Astrocyte (in vitro differentiated cells and primary cell): ENCODE measurements around the gene SPIB. TPM values are rescaled to one million over a fixed set of nuclear protein-coding genes. Genes with fewer than 3 reads are reported as not detected.

Experiments
- DNase-seq: peaks from one replicate; pipeline ENCODE4 v3.0.0-alpha.2; 2010; ENCODE audit warnings: low read depth
- FAIRE-seq: peaks from 2 replicates; lab custom pipeline; 2011; peaks lifted over from hg19 to GRCh38; lab: Jason Lieb, UNC
- H2AFZ ChIP-seq: 2 replicates; pipeline ENCODE4 v1.6.0; 2012; ENCODE audit warnings: low read depth, low read length, inconsistent platforms
- H3K27ac ChIP-seq: 2 replicates; pipeline ENCODE4 v1.5.1; 2011; ENCODE audit warnings: low read depth, low read length, inconsistent platforms
- H3K27me3 ChIP-seq: 2 replicates; pipeline ENCODE4 v1.6.0; 2011; ENCODE audit warnings: low read length, inconsistent platforms; ENCODE audit not compliant: insufficient read depth
- H3K36me3 ChIP-seq: 2 replicates; pipeline ENCODE4 v1.5.1; 2011; ENCODE audit warnings: low read length, inconsistent platforms; ENCODE audit not compliant: insufficient read depth
- H3K4me1 ChIP-seq: 2 replicates; pipeline ENCODE4 v1.5.1; 2011; ENCODE audit warnings: low read length, inconsistent platforms; ENCODE audit not compliant: insufficient read depth
- H3K4me2 ChIP-seq: 2 replicates; pipeline ENCODE4 v1.6.0; 2012; ENCODE audit warnings: low read length, inconsistent platforms
- H3K4me3 ChIP-seq: 2 replicates; pipeline ENCODE4 v1.5.1; 2011; ENCODE audit warnings: low read depth, mild to moderate bottlenecking, low read length, inconsistent platforms; ENCODE audit not compliant: insufficient read depth
- H3K79me2 ChIP-seq: 2 replicates; pipeline ENCODE4 v1.6.0; 2012; ENCODE audit warnings: mild to moderate bottlenecking, low read length, inconsistent platforms; ENCODE audit not compliant: insufficient read depth
- H3K9ac ChIP-seq: 2 replicates; pipeline ENCODE4 v1.6.0; 2012; ENCODE audit warnings: mild to moderate bottlenecking, low read length, inconsistent platforms
- H3K9me3 ChIP-seq: 2 replicates; pipeline ENCODE4 v1.5.1; 2012; ENCODE audit warnings: low read depth, mild to moderate bottlenecking, low read length, inconsistent platforms; ENCODE audit not compliant: insufficient read depth
- H4K20me1 ChIP-seq: 2 replicates; pipeline ENCODE4 v1.6.0; 2012; ENCODE audit warnings: low read length, inconsistent platforms; ENCODE audit not compliant: insufficient read depth
- H3K27ac Mint-ChIP-seq: one replicate; pipeline ENCODE4 v1.8.0; 2021; ENCODE audit warnings: mild to moderate bottlenecking, mixed read lengths; ENCODE audit not compliant: unreplicated experiment
- H3K27me3 Mint-ChIP-seq: one replicate; pipeline ENCODE4 v1.8.0; 2021; ENCODE audit warnings: low read depth, mixed read lengths; ENCODE audit not compliant: unreplicated experiment
- H3K36me3 Mint-ChIP-seq: one replicate; pipeline ENCODE4 v1.8.0; 2021; ENCODE audit warnings: low read depth, mixed read lengths; ENCODE audit not compliant: unreplicated experiment
- H3K4me1 Mint-ChIP-seq: one replicate; pipeline ENCODE4 v1.8.0; 2021; ENCODE audit warnings: low read depth, mixed read lengths; ENCODE audit not compliant: unreplicated experiment
- H3K4me3 Mint-ChIP-seq: one replicate; pipeline ENCODE4 v1.8.0; 2021; ENCODE audit warnings: mild to moderate bottlenecking, moderate library complexity, mixed read lengths; ENCODE audit not compliant: unreplicated experiment
- H3K9me3 Mint-ChIP-seq: one replicate; pipeline ENCODE4 v1.8.0; 2021; ENCODE audit warnings: mild to moderate bottlenecking, mixed read lengths; ENCODE audit not compliant: unreplicated experiment
- EZH2 ChIP-seq: IDR thresholded peaks from 2 replicates; pipeline ENCODE4 v1.6.1; 2012; ENCODE audit warnings: mild to moderate bottlenecking, low read length, inconsistent platforms; ENCODE audit not compliant: insufficient read depth
- total RNA-seq: library from RNA; stranded (reverse); gene quantifications from 2 replicates; pipeline ENCODE4 v1.2.1, GENCODE V29; 2021
- TF ChIP-seq, protein P1 (sequence below): IDR thresholded peaks from 2 replicates; pipeline ENCODE4 v1.5.1; 2011; ENCODE audit warnings: low read depth, mild to moderate bottlenecking, inconsistent platforms, low read length, moderate library complexity; ENCODE audit not compliant: insufficient read depth

SPIB gene
- total RNA-seq, 1 donor from 2014 or later = 0.14 TPM

GRCh38 chr19:50409347-50409746, 9.4 kb upstream of the SPIB start:
- TF ChIP-seq EZH2 = no peak
- TF ChIP-seq, protein P1, sequence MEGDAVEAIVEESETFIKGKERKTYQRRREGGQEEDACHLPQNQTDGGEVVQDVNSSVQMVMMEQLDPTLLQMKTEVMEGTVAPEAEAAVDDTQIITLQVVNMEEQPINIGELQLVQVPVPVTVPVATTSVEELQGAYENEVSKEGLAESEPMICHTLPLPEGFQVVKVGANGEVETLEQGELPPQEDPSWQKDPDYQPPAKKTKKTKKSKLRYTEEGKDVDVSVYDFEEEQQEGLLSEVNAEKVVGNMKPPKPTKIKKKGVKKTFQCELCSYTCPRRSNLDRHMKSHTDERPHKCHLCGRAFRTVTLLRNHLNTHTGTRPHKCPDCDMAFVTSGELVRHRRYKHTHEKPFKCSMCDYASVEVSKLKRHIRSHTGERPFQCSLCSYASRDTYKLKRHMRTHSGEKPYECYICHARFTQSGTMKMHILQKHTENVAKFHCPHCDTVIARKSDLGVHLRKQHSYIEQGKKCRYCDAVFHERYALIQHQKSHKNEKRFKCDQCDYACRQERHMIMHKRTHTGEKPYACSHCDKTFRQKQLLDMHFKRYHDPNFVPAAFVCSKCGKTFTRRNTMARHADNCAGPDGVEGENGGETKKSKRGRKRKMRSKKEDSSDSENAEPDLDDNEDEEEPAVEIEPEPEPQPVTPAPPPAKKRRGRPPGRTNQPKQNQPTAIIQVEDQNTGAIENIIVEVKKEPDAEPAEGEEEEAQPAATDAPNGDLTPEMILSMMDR = no peak
- Mint-ChIP-seq H3K4me1 (no peaks in the 10 kb centered on the region), H3K4me3 (no peak overlapping the region), H3K27me3 (no peaks in the 10 kb centered on the region), H3K36me3 (peaks cover 6% of the 10 kb centered on the region), H3K9me3 (peaks cover 4% of the 10 kb centered on the region), H3K27ac (no peak overlapping the region)
- no peak overlapping the region for H3K4me2 ChIP-seq
- H3K79me2 ChIP-seq = no peaks in the 10 kb centered on the region
- FAIRE-seq (no peak), DNase-seq (no peak)
- H3K4me1 ChIP-seq = no peaks in the 10 kb centered on the region
- no peak overlapping the region for H2AFZ ChIP-seq
- H3K9me3 ChIP-seq = no peaks in the 10 kb centered on the region
- H3K4me3 ChIP-seq = no peak overlapping the region
- no peaks in the 10 kb centered on the region for H3K36me3 ChIP-seq
- no peaks in the 10 kb centered on the region for H4K20me1 ChIP-seq
- H3K9ac ChIP-seq = no peak overlapping the region
- H3K27me3 ChIP-seq = no peaks in the 10 kb centered on the region
- no peak overlapping the region for H3K27ac ChIP-seq

GRCh38 chr19:50410109-50410508, 8.6 kb upstream of the SPIB start:
- no peak overlapping the region for H3K4me3 Mint-ChIP-seq
- no peak overlapping the region for H3K4me3 ChIP-seq
- H3K36me3 Mint-ChIP-seq = peaks cover 6% of the 10 kb centered on the region
- no peak overlapping the region for H3K4me2 ChIP-seq
- no peaks in the 10 kb centered on the region for H3K27me3 ChIP-seq
- no peak for DNase-seq
- H3K79me2 ChIP-seq = no peaks in the 10 kb centered on the region
- H3K36me3 ChIP-seq = no peaks in the 10 kb centered on the region
- no peaks in the 10 kb centered on the region for H3K9me3 ChIP-seq
- H3K27ac Mint-ChIP-seq = no peak overlapping the region
- no peaks in the 10 kb centered on the region for H3K27me3 Mint-ChIP-seq
- peaks cover 4% of the 10 kb centered on the region for H3K9me3 Mint-ChIP-seq
- FAIRE-seq = no peak
- H2AFZ ChIP-seq = no peak overlapping the region
- no peak overlapping the region for H3K9ac ChIP-seq
- TF ChIP-seq EZH2 = no peak
- TF ChIP-seq, protein P1 = no peak
- H3K4me1 ChIP-seq = no peaks in the 10 kb centered on the region
- no peak overlapping the region for H3K27ac ChIP-seq
- no peaks in the 10 kb centered on the region for H3K4me1 Mint-ChIP-seq
- no peaks in the 10 kb centered on the region for H4K20me1 ChIP-seq

DNA sequence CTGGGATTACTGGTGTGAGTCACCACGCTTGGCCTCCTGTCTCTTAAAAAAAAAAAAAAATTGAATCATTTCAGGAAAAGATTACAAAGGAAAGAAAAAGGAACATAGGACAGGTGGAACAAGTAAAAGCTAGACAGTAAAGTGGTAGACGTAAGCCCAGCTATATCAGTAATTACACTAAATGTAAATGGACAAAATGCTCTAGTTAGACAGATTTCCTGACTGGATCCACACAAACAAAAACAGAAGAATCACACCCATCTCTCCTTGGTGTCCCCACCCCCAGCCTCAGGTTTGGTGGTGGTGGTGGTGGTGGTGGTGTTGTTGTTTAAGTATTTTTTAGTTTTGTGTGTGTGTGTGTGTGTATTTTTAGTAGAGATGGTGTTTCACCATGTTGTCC, 6.3 kb upstream of the SPIB start:
- Mint-ChIP-seq H3K27me3 (no peaks in the 10 kb centered on the region), H3K36me3 (peaks cover 4% of the 10 kb centered on the region), H3K27ac (no peak overlapping the region), H3K9me3 (peaks cover 2% of the 10 kb centered on the region), H3K4me1 (no peaks in the 10 kb centered on the region), H3K4me3 (no peak overlapping the region)
- H3K4me2 ChIP-seq = no peak overlapping the region
- no peak for DNase-seq
- no peaks in the 10 kb centered on the region for H3K36me3 ChIP-seq
- no peaks in the 10 kb centered on the region for H3K4me1 ChIP-seq
- H4K20me1 ChIP-seq = no peaks in the 10 kb centered on the region
- no peak overlapping the region for H3K4me3 ChIP-seq
- H3K27ac ChIP-seq = no peak overlapping the region
- no peaks in the 10 kb centered on the region for H3K27me3 ChIP-seq
- H3K79me2 ChIP-seq = no peaks in the 10 kb centered on the region
- H3K9ac ChIP-seq = no peak overlapping the region
- TF ChIP-seq EZH2 = no peak
- TF ChIP-seq, protein P1 = no peak
- H2AFZ ChIP-seq = no peak overlapping the region
- no peaks in the 10 kb centered on the region for H3K9me3 ChIP-seq
- FAIRE-seq = no peak
